CD8-positive, alpha-beta memory T cell (primary cell): ENCODE data around the gene METTL16. TPM values are rescaled to one million over a fixed set of nuclear protein-coding genes. Genes with fewer than 3 reads are reported as not detected.
A peak's percentile ranks its signal among the peaks of the same experiment; 100 is the strongest.

ENCODE experiments used
- CTCF ChIA-PET: fragments of 350-600 bp; sonication (Branson Sonifier 250); formaldehyde crosslinking; loops from one replicate; lab custom pipeline; 2021; ENCODE audit warnings: antibody characterized with exemption; lab: Charles Lee
- POLR2A ChIA-PET: fragments of 350-600 bp; sonication (Branson Sonifier 250); formaldehyde crosslinking; loops from one replicate; lab custom pipeline; 2021; ENCODE audit warnings: antibody characterized with exemption; lab: Charles Lee
- DNase-seq, 5 donors: peaks; one replicate each; pipeline versions ENCODE4 v3.0.0 to v3.0.0-alpha.2; 2020 to 2022; ENCODE audit warnings: mixed read lengths in 1 of 5
- H3K27ac ChIP-seq: one replicate; pipeline ENCODE4 v1.7.0; 2013; ENCODE audit warnings: low read depth, mild to moderate bottlenecking, low read length, moderate library complexity
- H3K27me3 ChIP-seq: 2 replicates; pipeline ENCODE4 v1.7.0; 2013; ENCODE audit warnings: low read length, mild to moderate bottlenecking; ENCODE audit not compliant: insufficient read depth, poor library complexity, severe bottlenecking
- H3K36me3 ChIP-seq: 2 replicates; pipeline ENCODE4 v1.7.0; 2013; ENCODE audit warnings: mild to moderate bottlenecking, low read length, moderate library complexity; ENCODE audit not compliant: insufficient read depth
- H3K4me1 ChIP-seq: 2 replicates; pipeline ENCODE4 v1.7.0; 2013; ENCODE audit warnings: mild to moderate bottlenecking, low read length, moderate library complexity; ENCODE audit not compliant: insufficient read depth
- H3K4me3 ChIP-seq: 2 replicates; pipeline ENCODE4 v1.7.0; 2013; ENCODE audit warnings: mild to moderate bottlenecking, low read length
- H3K9me3 ChIP-seq: 2 replicates; pipeline ENCODE4 v1.7.0; 2013; ENCODE audit warnings: mild to moderate bottlenecking, low read length
- H3K27ac Mint-ChIP-seq, 8 donors: one replicate each; pipeline ENCODE4 v1.8.0; 2020 to 2021; ENCODE audit warnings: mixed read lengths in 8 of 8, mild to moderate bottlenecking in 6 of 8, inconsistent platforms in 3 of 8, moderate library complexity in 3 of 8
- H3K27me3 Mint-ChIP-seq, 2 donors: one replicate each; pipeline ENCODE4 v1.8.0; 2020 to 2021; ENCODE audit warnings: mixed read lengths in 2 of 2, mild to moderate bottlenecking in 1 of 2, moderate library complexity in 1 of 2
- H3K36me3 Mint-ChIP-seq, 3 donors: one replicate each; pipeline ENCODE4 v1.8.0; 2020 to 2021; ENCODE audit warnings: mixed read lengths in 3 of 3, inconsistent platforms in 1 of 3, mild to moderate bottlenecking in 1 of 3
- H3K4me1 Mint-ChIP-seq, 3 donors: one replicate each; pipeline ENCODE4 v1.8.0; 2020 to 2021; ENCODE audit warnings: mixed read lengths in 3 of 3, inconsistent platforms in 1 of 3, mild to moderate bottlenecking in 1 of 3
- H3K4me3 Mint-ChIP-seq, 7 donors: one replicate each; pipeline ENCODE4 v1.8.0; 2020 to 2021; ENCODE audit warnings: mixed read lengths in 7 of 7, mild to moderate bottlenecking in 6 of 7, moderate library complexity in 4 of 7, inconsistent platforms in 2 of 7
- H3K9me3 Mint-ChIP-seq, 5 donors: one replicate each; pipeline ENCODE4 v1.8.0; 2020 to 2022; ENCODE audit warnings: mixed read lengths in 5 of 5, mild to moderate bottlenecking in 3 of 5, moderate library complexity in 2 of 5, inconsistent platforms in 1 of 5
- polyA plus RNA-seq: library from polyadenylated mRNA; unstranded; fragments of 300-500 nt; fragmentation: Illumina TruSeq; gene quantifications from one replicate; pipeline ENCODE4 v1.2.3, GENCODE V29; 2021
- total RNA-seq, 2 experiments: library from RNA; stranded (reverse); gene quantifications; one replicate each; pipeline ENCODE4 v1.2.3, GENCODE V29; 2021

The METTL16 gene
- total and polyA plus RNA-seq, 3 experiments from 2014 or later, result 30.3 to 72.0 (median 67.2) TPM

DNA sequence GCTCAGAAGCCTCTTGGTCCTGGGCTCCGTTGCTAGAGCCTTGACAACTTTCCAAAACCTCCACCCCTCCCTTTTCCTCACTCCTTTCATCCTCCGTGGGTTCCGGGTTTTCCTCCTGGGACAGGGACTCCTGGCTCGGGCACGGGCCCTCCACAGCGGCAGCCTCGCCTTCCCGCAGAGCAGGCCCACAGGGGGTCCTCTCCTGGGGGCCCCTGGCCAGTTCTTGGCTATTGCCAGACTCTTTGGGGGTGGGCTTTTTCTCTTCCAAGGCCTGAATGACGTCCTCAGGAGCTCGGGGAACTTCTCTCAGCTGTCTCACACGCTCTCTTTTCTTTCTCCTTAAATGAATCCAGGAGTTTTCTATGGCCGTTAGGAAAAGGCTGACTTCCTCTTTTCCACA is 91.5 kb downstream of the METTL16 start:
- DNase-seq, result no peak
- CTCF ChIA-PET, result interaction anchor here (5.6 kb wide), 1 partner anchor 36 kb away, joined by 250 read pairs; no protein-coding TSS in a partner anchor

GRCh38 chr17:2419486-2419885 is 92.2 kb downstream of the METTL16 start:
- Mint-ChIP-seq H3K27ac (no peak overlapping the region), H3K9me3 (no peaks in the 10 kb centered on the region), H3K4me1 (peaks cover 2 to 7% (median 3%) of the 10 kb centered on the region in 3 donors), H3K36me3 (peaks cover 0 to 68% (median 8%) of the 10 kb centered on the region in 3 donors), H3K27me3 (no peaks in the 10 kb centered on the region), H3K4me3 (no peak overlapping the region)
- Histone ChIP-seq H3K4me3 (no peak overlapping the region), H3K27me3 (no peaks in the 10 kb centered on the region), H3K36me3 (peaks cover 18% of the 10 kb centered on the region), H3K27ac (no peak overlapping the region), H3K9me3 (no peaks in the 10 kb centered on the region), H3K4me1 (no peaks in the 10 kb centered on the region)
- DNase-seq, result no peak
- CTCF ChIA-PET, result interaction anchor here (0.9 to 5.6 kb wide), 3 partner anchors 18 to 42 kb away, joined by 3 to 250 read pairs (median 6); no protein-coding TSS in a partner anchor
- POLR2A ChIA-PET, result interaction anchor here (1.3 kb wide), 1 partner anchor 36 kb away, joined by 4 read pairs; no protein-coding TSS in a partner anchor

More for the DNA sequence above, 91.5 kb downstream of the METTL16 start:
- no peaks in the 10 kb centered on the region for H3K9me3 ChIP-seq
- H3K9me3 Mint-ChIP-seq, result no peaks in the 10 kb centered on the region
- no peaks in the 10 kb centered on the region for H3K4me1 ChIP-seq
- POLR2A ChIA-PET, result no interaction called here
- no peak overlapping the region for H3K4me3 ChIP-seq
- H3K27ac ChIP-seq, result no peak overlapping the region
- no peak overlapping the region for H3K4me3 Mint-ChIP-seq
- H3K27ac Mint-ChIP-seq, result peak overlapping the region in 1 of 8 donors; percentile 60
- no peaks in the 10 kb centered on the region for H3K27me3 ChIP-seq
- H3K4me1 Mint-ChIP-seq, result peaks cover 2 to 7% (median 3%) of the 10 kb centered on the region in 3 donors
- H3K36me3 ChIP-seq, result peaks cover 18% of the 10 kb centered on the region
- H3K27me3 Mint-ChIP-seq, result no peaks in the 10 kb centered on the region
- peaks cover 0 to 66% (median 10%) of the 10 kb centered on the region in 3 donors for H3K36me3 Mint-ChIP-seq

DNA sequence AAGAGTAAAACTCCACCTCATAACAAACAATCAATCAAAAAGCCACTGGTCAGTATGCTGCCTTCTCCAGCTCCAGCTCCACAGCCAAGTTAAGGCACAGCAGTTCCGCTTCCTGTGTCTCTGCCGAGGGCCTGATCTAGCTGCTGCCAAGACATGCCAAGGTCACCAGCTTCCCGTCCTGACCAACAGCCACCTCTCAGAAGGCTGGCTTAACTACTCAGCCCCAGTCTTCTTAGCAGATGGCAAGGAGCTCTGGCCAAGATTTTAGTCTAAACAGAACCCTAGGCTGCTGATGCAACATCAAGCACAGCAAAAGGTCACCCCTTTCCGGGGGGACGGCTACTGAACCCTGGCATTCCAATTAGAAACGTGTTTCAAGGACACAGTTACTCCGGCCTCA is 93.1 kb downstream of the METTL16 start:
- ChIA-PET POLR2A (interaction anchor here (1.3 kb wide), 1 partner anchor 35 kb away, joined by 4 read pairs; no protein-coding TSS in a partner anchor), CTCF (interaction anchor here (1.4 to 5.6 kb wide), 2 partner anchors 35 to 41 kb away, joined by 3 to 250 read pairs; no protein-coding TSS in a partner anchor)
- H3K36me3 ChIP-seq, result peaks cover 18% of the 10 kb centered on the region
- no peak overlapping the region for H3K27ac ChIP-seq
- no peaks in the 10 kb centered on the region for H3K4me1 ChIP-seq
- H3K9me3 ChIP-seq, result no peaks in the 10 kb centered on the region
- peak overlapping the region in 3 of 8 donors; percentile 17 to 30 (median 23) for H3K27ac Mint-ChIP-seq
- DNase-seq, result no peak
- peaks cover 0 to 72% (median 8%) of the 10 kb centered on the region in 3 donors for H3K36me3 Mint-ChIP-seq
- no peak overlapping the region for H3K4me3 Mint-ChIP-seq
- no peak overlapping the region for H3K4me3 ChIP-seq
- H3K4me1 Mint-ChIP-seq, result peaks cover 2 to 7% (median 3%) of the 10 kb centered on the region in 3 donors
- no peaks in the 10 kb centered on the region for H3K27me3 ChIP-seq
- peaks cover 0 to 2% of the 10 kb centered on the region in 2 donors for H3K27me3 Mint-ChIP-seq
- no peaks in the 10 kb centered on the region for H3K9me3 Mint-ChIP-seq

DNA sequence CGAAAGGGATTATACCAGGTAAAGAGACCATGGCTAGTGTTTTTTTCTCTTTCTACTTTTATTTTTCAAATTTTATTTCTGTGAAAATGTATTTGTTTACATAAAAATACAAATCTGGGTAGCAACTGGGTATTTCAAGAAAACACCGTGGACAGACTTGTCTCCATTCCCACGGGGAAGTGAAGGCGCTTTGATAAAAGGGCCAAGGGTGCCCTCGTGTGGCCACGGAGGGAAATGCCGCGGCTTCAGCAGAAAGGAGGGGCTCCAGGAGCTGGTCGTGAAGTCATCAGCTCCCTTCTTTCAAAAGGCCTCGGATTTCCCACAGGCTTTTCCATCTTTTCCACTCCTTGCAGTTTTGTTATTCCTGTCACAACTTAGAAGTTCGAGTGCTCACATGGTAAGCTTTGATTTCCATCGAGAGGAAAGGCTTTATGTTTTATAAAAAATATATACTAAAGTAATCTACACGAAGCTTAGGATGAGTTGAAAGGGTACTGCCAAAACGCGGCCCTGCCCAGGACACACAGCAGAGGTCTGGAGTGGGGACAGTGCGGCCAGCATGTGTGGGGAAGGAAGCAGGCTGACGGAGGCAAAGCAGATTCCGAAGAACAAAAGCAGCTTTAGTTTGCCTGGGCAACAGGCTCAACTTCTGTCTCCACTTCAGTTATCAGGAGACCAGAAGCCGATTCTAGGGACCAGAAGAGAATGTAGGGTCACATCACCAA is 95.5 kb downstream of the METTL16 start:
- no peaks in the 10 kb centered on the region for H3K4me1 ChIP-seq
- CTCF ChIA-PET, result interaction anchor here (0.6 to 5.6 kb wide), 25 partner anchors 9 to 837 kb away, joined by 3 to 250 read pairs (median 6); partner anchors contain the start of genes HIC1, MNT, SMG6 and SRR
- no peak overlapping the region for H3K27ac ChIP-seq
- H3K27me3 Mint-ChIP-seq, result peaks cover 0 to 2% of the 10 kb centered on the region in 2 donors
- no peaks in the 10 kb centered on the region for H3K27me3 ChIP-seq
- H3K36me3 Mint-ChIP-seq, result peaks cover 0 to 59% (median 8%) of the 10 kb centered on the region in 3 donors
- peak overlapping the region in 6 of 8 donors; percentile 2 to 93 (median 47) for H3K27ac Mint-ChIP-seq
- DNase-seq, result peak; percentile 76 to 88 (median 82)
- POLR2A ChIA-PET, result interaction anchor here (0.8 to 1.5 kb wide), 7 partner anchors 15 to 96 kb away, joined by 3 to 14 read pairs (median 3); partner anchors contain the start of gene METTL16
- no peaks in the 10 kb centered on the region for H3K9me3 Mint-ChIP-seq
- no peaks in the 10 kb centered on the region for H3K9me3 ChIP-seq
- H3K4me3 Mint-ChIP-seq, result no peak overlapping the region
- peaks cover 2 to 7% (median 3%) of the 10 kb centered on the region in 3 donors for H3K4me1 Mint-ChIP-seq
- no peak overlapping the region for H3K4me3 ChIP-seq
- H3K36me3 ChIP-seq, result peaks cover 18% of the 10 kb centered on the region

DNA sequence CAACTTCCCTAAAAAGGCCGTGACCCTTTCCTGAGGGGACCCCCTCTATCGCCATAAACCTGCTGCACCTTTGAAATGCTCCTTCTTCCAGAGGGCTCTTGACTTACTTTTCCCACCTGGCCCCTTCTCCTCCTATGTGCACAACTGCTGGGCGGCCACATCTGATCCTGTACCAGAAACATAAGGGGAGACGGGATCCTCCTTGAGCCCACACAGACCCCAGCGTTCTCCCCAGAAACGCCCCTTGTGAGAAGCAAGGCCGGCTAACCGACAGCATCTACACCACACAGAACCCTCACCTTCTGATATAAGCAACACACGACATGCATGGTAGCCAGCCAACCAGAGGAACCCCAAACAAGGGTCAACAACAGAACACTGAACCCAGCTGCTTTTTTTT is 96.6 kb downstream of the METTL16 start:
- Histone ChIP-seq H3K4me1 (no peaks in the 10 kb centered on the region), H3K27ac (no peak overlapping the region), H3K4me3 (no peak overlapping the region), H3K36me3 (peaks cover 14% of the 10 kb centered on the region), H3K9me3 (no peaks in the 10 kb centered on the region), H3K27me3 (no peaks in the 10 kb centered on the region)
- POLR2A ChIA-PET, result interaction anchor here (0.6 to 1.5 kb wide), 4 partner anchors 33 to 266 kb away, joined by 3 to 14 read pairs (median 5); no protein-coding TSS in a partner anchor
- H3K9me3 Mint-ChIP-seq, result no peaks in the 10 kb centered on the region
- CTCF ChIA-PET, result interaction anchor here (1.0 to 5.6 kb wide), 12 partner anchors 9 to 360 kb away, joined by 3 to 250 read pairs (median 10); partner anchors contain the start of genes HIC1, MNT, SMG6 and SRR
- H3K4me1 Mint-ChIP-seq, result peaks cover 2 to 7% (median 3%) of the 10 kb centered on the region in 3 donors
- peaks cover 0 to 2% of the 10 kb centered on the region in 2 donors for H3K27me3 Mint-ChIP-seq
- peak overlapping the region in 1 of 7 donors; percentile 56 for H3K4me3 Mint-ChIP-seq
- H3K27ac Mint-ChIP-seq, result peak overlapping the region in 1 of 8 donors; percentile 38
- no peak for DNase-seq
- H3K36me3 Mint-ChIP-seq, result peaks cover 0 to 55% (median 0%) of the 10 kb centered on the region in 3 donors

DNA sequence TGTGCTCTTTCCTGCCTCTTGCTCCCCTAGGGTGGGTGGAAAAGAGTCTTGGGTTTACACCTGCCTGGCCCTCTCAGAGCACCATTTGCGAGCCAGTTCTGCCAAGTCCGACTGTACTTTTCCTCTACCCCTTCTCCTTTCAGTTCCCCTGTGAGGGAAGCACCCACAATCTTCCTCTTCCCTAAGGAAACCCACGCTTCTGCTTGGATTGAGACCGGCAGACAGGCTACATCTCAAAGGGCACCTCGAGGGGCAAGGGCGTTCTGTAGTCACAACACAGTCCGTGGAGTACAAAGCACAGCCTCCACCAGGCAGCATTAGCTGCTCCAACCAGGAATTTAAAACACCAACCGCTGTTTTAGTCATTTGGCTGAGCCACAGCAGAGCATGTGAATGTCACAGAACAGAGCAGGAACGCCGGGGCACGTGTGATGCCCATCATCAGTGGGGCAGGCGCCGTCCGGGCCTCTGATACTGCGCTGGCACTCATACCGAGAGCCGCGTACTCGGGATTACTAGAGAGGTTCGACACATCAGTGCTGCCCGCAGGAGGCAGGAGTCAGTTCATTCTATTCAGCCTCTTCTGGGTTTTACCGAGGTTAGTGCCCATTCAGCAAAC is 97.1 kb downstream of the METTL16 start:
- CTCF ChIA-PET, result interaction anchor here (1.2 to 5.6 kb wide), 3 partner anchors 15 to 32 kb away, joined by 3 to 250 read pairs (median 47); no protein-coding TSS in a partner anchor
- no peak overlapping the region for H3K27ac ChIP-seq
- H3K36me3 ChIP-seq, result peaks cover 9% of the 10 kb centered on the region
- H3K4me1 Mint-ChIP-seq, result peaks cover 2 to 7% (median 3%) of the 10 kb centered on the region in 3 donors
- H3K27me3 ChIP-seq, result no peaks in the 10 kb centered on the region
- DNase-seq, result no peak
- H3K4me1 ChIP-seq, result no peaks in the 10 kb centered on the region
- H3K4me3 ChIP-seq, result no peak overlapping the region
- peaks cover 0 to 49% (median 0%) of the 10 kb centered on the region in 3 donors for H3K36me3 Mint-ChIP-seq
- no peaks in the 10 kb centered on the region for H3K9me3 ChIP-seq
- H3K27ac Mint-ChIP-seq, result peak overlapping the region in 1 of 8 donors; percentile 26
- H3K27me3 Mint-ChIP-seq, result peaks cover 0 to 2% of the 10 kb centered on the region in 2 donors
- POLR2A ChIA-PET, result interaction anchor here (0.6 kb wide), 2 partner anchors 61 to 265 kb away, joined by 3 to 7 read pairs; no protein-coding TSS in a partner anchor
- H3K4me3 Mint-ChIP-seq, result no peak overlapping the region
- H3K9me3 Mint-ChIP-seq, result no peaks in the 10 kb centered on the region

GRCh38 chr17:2412561-2413021 is 99.1 kb downstream of the METTL16 start:
- H3K27ac Mint-ChIP-seq, result peak overlapping the region in 1 of 8 donors; percentile 46
- no peak for DNase-seq
- peaks cover 0 to 2% of the 10 kb centered on the region in 2 donors for H3K27me3 Mint-ChIP-seq
- H3K4me3 ChIP-seq, result no peak overlapping the region
- H3K36me3 Mint-ChIP-seq, result peaks cover 0 to 32% (median 0%) of the 10 kb centered on the region in 3 donors
- H3K36me3 ChIP-seq, result peaks cover 3% of the 10 kb centered on the region
- CTCF ChIA-PET, result interaction anchor here (1.3 to 4.1 kb wide), 2 partner anchors 11 to 30 kb away, joined by 4 to 47 read pairs; no protein-coding TSS in a partner anchor
- no peaks in the 10 kb centered on the region for H3K9me3 ChIP-seq
- no peak overlapping the region for H3K4me3 Mint-ChIP-seq
- H3K4me1 Mint-ChIP-seq, result peaks cover 2 to 7% (median 3%) of the 10 kb centered on the region in 3 donors
- POLR2A ChIA-PET, result interaction anchor here (0.6 to 1.5 kb wide), 2 partner anchors 30 to 42 kb away, joined by 3 to 6 read pairs; no protein-coding TSS in a partner anchor
- H3K27me3 ChIP-seq, result no peaks in the 10 kb centered on the region
- H3K9me3 Mint-ChIP-seq, result no peaks in the 10 kb centered on the region
- no peak overlapping the region for H3K27ac ChIP-seq
- H3K4me1 ChIP-seq, result no peaks in the 10 kb centered on the region
